HG03571 (cell line): Measurements from ENCODE around the gene DYRK4.
"Not testable (repeated sequence)": the region's sequence is repeated elsewhere in the genome, so short reads cannot be mapped to it uniquely, and the experiment has no call there.

Experiments used
- ATAC-seq: cut with Tn5 transposase; IDR thresholded peaks from one replicate; pipeline ENCODE4 v1.9.1; 2021; ENCODE audit not compliant: unreplicated experiment

DYRK4 gene, protein sequence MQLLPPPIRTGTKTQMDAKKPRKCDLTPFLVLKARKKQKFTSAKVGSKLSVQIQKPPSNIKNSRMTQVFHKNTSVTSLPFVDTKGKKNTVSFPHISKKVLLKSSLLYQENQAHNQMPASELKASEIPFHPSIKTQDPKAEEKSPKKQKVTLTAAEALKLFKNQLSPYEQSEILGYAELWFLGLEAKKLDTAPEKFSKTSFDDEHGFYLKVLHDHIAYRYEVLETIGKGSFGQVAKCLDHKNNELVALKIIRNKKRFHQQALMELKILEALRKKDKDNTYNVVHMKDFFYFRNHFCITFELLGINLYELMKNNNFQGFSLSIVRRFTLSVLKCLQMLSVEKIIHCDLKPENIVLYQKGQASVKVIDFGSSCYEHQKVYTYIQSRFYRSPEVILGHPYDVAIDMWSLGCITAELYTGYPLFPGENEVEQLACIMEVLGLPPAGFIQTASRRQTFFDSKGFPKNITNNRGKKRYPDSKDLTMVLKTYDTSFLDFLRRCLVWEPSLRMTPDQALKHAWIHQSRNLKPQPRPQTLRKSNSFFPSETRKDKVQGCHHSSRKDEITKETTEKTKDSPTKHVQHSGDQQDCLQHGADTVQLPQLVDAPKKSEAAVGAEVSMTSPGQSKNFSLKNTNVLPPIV

DNA sequence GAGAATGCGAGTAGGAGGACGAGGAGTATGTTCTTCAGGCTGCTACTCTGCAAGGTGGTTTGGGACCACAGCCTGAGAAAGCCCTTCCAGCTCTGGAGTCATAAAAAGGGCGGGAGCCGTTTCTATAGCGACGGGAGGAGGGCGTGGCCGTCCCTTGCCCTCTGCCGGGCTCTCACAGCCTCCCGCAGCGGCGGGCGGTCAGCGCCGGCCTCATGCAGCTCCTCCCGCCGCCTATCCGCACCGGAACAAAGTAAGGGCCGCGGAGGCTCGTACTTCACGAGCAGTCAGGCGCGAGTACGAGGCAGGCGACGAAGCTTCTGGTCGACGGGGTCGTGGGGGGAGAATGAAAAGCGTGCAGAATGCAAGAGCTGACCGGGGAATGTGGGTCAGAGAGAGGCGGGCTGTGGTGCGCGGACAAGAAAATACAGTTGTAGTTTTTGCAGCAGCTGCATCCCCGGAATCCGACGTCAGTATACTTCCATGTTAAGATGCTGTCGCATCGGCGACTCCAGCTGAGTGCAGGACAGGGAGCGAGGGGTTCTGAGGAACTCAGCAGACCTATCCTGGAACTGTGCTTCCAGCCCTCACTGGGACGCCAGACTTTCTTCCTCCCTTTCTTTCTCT is at the start of gene DYRK4:
Gene DYRK4, plus strand, starts transcription at position 175 of the 624 bp plus-strand sequence. Its CDS starts 38 bp downstream, at position 213.
- ATAC-seq, result no peak

DNA sequence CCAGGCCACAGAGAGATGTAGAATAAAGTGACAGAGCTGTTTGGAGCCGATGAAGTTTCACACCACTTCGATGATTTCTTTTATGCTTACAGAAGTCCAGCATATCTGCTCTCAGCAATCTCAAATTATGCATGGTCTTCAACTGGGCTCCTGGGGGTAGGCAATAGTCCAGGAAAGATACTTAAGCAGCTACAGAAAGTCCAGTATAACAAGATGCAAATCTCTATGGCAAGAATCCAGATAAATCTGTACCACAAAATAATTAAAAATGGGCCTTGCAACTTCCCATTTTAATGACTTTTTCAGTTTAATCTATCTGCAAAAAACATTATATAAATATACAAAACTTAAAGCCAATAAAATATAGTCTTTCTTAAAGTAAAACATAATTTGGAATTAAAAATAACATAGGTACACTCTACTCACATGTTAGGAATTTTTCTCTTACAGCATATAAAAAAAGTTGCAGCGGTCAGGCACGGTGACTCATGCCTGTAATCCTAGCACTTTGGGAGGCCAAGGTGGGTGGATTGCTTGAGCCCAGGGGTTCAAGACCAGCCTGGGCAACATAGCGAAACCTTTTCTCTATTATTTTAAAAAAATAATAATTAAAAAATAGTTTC is 43.8 kb upstream of the DYRK4 start:
- no peak for ATAC-seq

GRCh38 chr12:4523443-4523842 is 38.6 kb upstream of the DYRK4 start:
- not testable (repeated sequence) for ATAC-seq

- ATAC-seq, result no peak
Measured at GRCh38 chr12:4526923-4527546, 35.0 kb upstream of the DYRK4 start.

DNA sequence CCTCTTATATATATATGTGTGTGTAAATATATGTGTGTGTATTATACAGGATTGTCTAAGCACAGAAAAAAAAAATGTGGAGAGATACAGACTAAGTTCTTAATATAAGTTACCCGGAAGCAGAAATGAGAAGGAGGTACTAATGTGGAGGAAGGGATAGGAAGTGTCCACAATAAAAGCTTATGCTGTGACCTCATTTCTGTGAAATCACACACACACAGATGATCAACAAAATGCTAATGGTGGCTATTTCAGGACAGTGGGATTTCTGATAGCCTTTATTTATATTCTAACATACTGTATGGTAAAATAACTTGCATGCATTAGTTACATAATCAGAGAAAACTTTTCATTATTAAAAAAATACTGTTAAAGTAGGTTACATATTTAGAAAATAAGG is 31.8 kb upstream of the DYRK4 start:
- ATAC-seq, result no peak

- no peak for ATAC-seq
Measured at GRCh38 chr12:4530982-4531586, 30.9 kb upstream of the DYRK4 start.

DNA sequence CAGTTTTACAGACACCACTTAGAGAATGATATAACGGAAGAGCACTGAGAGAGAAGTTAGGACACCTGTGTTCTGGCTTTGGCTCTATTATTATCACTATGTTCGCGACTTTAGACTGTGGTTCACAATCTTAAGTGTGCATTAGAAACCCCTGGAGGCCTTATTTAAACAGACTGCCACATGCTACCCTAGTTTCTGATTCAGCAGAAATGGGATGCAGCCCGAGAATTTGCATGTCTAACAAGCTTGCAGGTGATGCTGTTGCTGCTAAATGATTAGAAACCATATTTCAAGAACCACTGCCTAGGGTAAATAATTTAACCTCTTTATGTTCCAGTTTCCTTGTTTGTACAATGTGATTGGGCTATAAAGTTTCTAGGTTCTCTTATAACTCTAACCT is 26.9 kb upstream of the DYRK4 start:
- no peak for ATAC-seq

GRCh38 chr12:4535871-4536270 is 26.1 kb upstream of the DYRK4 start:
- ATAC-seq, result no peak

GRCh38 chr12:4538207-4539160 is 23.5 kb upstream of the DYRK4 start, which contains the start of gene RAD51AP1:
Gene RAD51AP1, plus strand, starts transcription at chr12:4538890. Its CDS starts 50 bp downstream, at chr12:4538940.
- peak; percentile 82 for ATAC-seq

GRCh38 chr12:4539167-4539870 is 22.7 kb upstream of the DYRK4 start:
- ATAC-seq, result no peak

- ATAC-seq, result no peak
Measured at GRCh38 chr12:4540170-4540569, 21.8 kb upstream of the DYRK4 start.

DNA sequence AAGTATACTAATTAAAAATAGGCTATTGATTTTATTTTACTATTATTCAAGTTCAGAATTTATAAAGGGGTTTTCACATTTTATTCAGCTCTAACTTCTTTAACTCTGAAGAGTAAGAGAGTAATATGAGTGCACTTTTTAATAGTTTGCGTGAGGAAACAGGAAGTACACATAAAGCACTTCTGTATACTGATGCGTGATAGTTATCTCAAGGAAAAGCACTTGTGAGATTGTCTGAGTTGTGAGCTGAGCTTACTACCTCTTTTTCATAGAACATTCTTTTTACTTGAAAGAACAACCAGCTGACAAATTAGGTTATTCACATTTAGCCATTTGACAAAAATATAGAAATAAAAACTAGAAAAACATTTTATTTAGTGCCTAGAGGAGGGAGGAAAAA is 21.4 kb upstream of the DYRK4 start:
- ATAC-seq, result no peak

- no peak for ATAC-seq
Measured at GRCh38 chr12:4545195-4545594, 16.8 kb upstream of the DYRK4 start.

DNA sequence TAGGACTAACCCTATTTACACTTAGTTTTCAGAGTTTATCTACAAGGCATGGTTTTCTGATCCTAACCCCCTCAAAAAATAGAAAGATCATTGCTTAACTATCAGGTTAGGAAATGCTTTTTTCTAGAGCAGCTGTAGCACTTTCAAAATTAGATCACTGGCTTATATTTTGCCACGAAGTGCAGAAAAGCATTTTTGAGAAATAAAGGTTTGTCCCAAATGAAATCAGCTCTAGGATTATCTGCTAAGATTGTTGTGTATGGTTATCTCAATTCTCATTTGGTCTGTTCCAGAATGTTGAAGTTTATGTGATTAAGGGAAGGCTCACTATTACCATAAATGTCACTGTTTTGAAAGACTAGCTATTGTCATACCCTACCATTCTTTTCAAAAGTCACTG is 9.8 kb upstream of the DYRK4 start:
- no peak for ATAC-seq

- no peak for ATAC-seq
Measured at GRCh38 chr12:4553943-4554342, 8.1 kb upstream of the DYRK4 start.

- ATAC-seq, result no peak
Measured at GRCh38 chr12:4555804-4556203, 6.2 kb upstream of the DYRK4 start.

DNA sequence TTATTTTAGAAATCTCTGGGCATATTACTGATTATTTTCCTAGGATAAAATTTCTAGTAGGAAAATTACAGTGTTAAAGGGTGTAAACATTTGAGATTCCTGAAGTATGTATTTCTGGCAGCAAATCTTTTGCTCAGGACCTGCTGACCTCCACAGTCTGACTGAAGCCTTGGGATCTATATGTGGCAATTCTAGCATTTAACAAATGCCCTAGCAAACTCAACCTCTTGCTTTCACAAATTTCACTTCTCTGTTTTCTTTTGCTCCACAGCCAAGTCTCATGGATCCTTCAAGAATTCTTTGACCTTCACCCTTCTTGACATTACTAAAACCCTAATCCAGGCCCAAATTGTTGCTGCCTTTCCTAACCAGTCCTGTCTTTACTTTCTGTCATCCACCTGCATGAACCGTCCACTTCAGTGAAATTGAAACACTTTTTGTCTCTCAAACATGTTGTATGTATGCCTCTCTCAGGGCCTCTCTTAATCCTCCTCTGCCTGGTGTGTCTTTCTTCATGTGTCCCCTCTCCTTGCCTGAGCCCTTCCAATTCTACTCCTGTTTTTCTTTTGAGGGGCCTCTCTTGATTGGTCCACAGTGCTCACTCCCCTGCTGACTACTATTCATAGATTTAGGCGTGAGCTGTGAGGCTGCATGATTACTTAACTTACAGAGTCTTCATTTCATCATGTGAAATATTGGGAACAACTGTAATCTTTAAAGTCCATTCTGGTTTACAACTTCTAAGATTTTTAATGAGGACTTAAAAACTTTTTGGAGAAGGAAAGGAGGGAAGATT is 5.1 kb upstream of the DYRK4 start:
- no peak for ATAC-seq

DNA sequence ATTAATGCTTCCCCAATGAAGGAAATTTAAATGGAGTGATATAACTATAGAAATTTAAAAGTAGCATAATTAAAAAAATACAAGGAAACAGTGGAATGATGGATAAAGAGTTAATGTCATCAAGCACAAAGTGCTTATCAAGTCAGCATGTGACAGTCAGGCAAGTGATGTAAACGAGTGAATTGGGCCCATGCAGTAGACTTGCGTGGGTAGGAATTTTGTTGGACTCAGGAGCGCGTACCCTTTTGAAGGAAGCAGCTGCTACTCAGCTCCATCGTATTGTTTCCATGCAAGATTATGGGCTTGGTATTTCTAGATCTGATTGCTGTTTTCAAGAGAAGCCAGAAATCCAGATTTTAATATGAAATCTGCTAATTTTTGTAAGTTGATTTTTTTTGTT is 4.4 kb upstream of the DYRK4 start:
- no peak for ATAC-seq
